ENCODE data around the gene ABCC1. TPM values are rescaled to one million over a fixed set of nuclear protein-coding genes. Genes with fewer than 3 reads are reported as not detected.

The ABCC1 gene
- total RNA-seq, 1 experiment from 2014 or later, result 56.4 TPM

- no CpG with 5 or more reads among the region's 14 CpGs for WGBS (ENCODE audit: extremely low coverage, insufficient read length, low lambda C conversion rate)
- Histone ChIP-seq H3K14ac (ENCODE audit: insufficient read depth, low read length) (no peak overlapping the region), H4K5ac (ENCODE audit: insufficient read length, low read depth, low read length) (no peak overlapping the region), H3K4me1 (ENCODE audit: insufficient read depth, low read length) (no peaks in the 10 kb centered on the region), H2BK120ac (ENCODE audit: low read depth, low read length, poor library complexity, severe bottlenecking) (no peak overlapping the region), H2BK20ac (ENCODE audit: low read depth, low read length, poor library complexity, severe bottlenecking) (no peak overlapping the region), H4K8ac (replicated peaks; ENCODE audit: insufficient read length, low read depth, low read length) (no peak overlapping the region), H2BK5ac (ENCODE audit: insufficient read length, low read length) (no peak overlapping the region), H3K27me3 (ENCODE audit: insufficient read depth, low read length) (no peaks in the 10 kb centered on the region), H3K9me3 (ENCODE audit: control insufficient read depth, low read depth, low read length) (no peaks in the 10 kb centered on the region), H3K4ac (ENCODE audit: low read depth, low read length) (no peak overlapping the region), H3K4me2 (ENCODE audit: insufficient read depth, insufficient read length, low read length) (no peak overlapping the region), H2BK15ac (ENCODE audit: low read depth, low read length) (no peak overlapping the region), H3K56ac (ENCODE audit: insufficient read length, low read depth, low read length) (no peak overlapping the region), H3K18ac (ENCODE audit: insufficient read length, low read depth, low read length) (no peak overlapping the region), H3T11ph (ENCODE audit: low read length) (no peak overlapping the region), H2BK12ac (ENCODE audit: insufficient read length, low read depth, low read length) (no peak overlapping the region), H2AK5ac (ENCODE audit: insufficient read length, low read length) (no peak overlapping the region), H3K23ac (ENCODE audit: insufficient read length, low read depth, low read length) (no peak overlapping the region), H2AFZ (ENCODE audit: low read length) (no peak overlapping the region), H3K27ac (ENCODE audit: insufficient read length, low read depth, low read length) (no peak overlapping the region), H4K91ac (ENCODE audit: insufficient read length, low read depth, low read length) (no peak overlapping the region), H3K23me2 (ENCODE audit: insufficient read length, low read depth, low read length, poor library complexity, severe bottlenecking) (no peaks in the 10 kb centered on the region), H3K9ac (ENCODE audit: extremely low read depth, insufficient read length, low read length) (no peak overlapping the region), H4K20me1 (ENCODE audit: control insufficient read depth, insufficient read depth, insufficient read length) (no peaks in the 10 kb centered on the region), H3K79me1 (ENCODE audit: insufficient read depth, low read depth, low read length, poor library complexity, severe bottlenecking) (no peaks in the 10 kb centered on the region), H3K79me2 (ENCODE audit: insufficient read depth, low read length) (no peaks in the 10 kb centered on the region)
- no peak for DNase-seq
- Mint-ChIP-seq H3K27ac (peak overlapping the region; percentile 75 to 88 (median 81); a peak in 6 of 7 replicates), H3K4me3 (no peak overlapping the region), H3K36me3 (ENCODE audit: insufficient read depth in 1 of 3, low read depth in 3 of 3) (peaks cover 13 to 63% (median 50%) of the 10 kb centered on the region in 3 experiments; a peak in 6 of 7 replicates), H3K9me3 (no peaks in the 10 kb centered on the region), H3K4me1 (peaks cover 7 to 22% of the 10 kb centered on the region in 2 experiments; a peak in 2 of 4 replicates), H3K27me3 (ENCODE audit: low read depth) (no peaks in the 10 kb centered on the region)
- TF ChIP-seq, protein P1, sequence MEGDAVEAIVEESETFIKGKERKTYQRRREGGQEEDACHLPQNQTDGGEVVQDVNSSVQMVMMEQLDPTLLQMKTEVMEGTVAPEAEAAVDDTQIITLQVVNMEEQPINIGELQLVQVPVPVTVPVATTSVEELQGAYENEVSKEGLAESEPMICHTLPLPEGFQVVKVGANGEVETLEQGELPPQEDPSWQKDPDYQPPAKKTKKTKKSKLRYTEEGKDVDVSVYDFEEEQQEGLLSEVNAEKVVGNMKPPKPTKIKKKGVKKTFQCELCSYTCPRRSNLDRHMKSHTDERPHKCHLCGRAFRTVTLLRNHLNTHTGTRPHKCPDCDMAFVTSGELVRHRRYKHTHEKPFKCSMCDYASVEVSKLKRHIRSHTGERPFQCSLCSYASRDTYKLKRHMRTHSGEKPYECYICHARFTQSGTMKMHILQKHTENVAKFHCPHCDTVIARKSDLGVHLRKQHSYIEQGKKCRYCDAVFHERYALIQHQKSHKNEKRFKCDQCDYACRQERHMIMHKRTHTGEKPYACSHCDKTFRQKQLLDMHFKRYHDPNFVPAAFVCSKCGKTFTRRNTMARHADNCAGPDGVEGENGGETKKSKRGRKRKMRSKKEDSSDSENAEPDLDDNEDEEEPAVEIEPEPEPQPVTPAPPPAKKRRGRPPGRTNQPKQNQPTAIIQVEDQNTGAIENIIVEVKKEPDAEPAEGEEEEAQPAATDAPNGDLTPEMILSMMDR (conservative IDR thresholded peaks at IDR 0.05), result peak; percentile 57
Observed at GRCh38 chr16:16096121-16096857, 146.9 kb downstream of the ABCC1 start.
